PC-9 (cell line): ENCODE results near the gene MRPL43.

Experiments
- CTCF ChIP-seq: fragments of 200-600 bp; sonication (generic); conservative IDR thresholded peaks from 2 replicates; pipeline ENCODE4 v1.6.1; 2017; ENCODE audit warnings: mixed run types, antibody characterized with exemption, mild to moderate bottlenecking, moderate library complexity
- EZH2 ChIP-seq: fragments of 200-600 bp; sonication (generic); IDR thresholded peaks from 2 replicates; pipeline ENCODE4 v1.8.0; 2017; ENCODE audit warnings: antibody characterized with exemption, low read depth

GRCh38 chr10:101001659-101002035 is 14.3 kb upstream of the MRPL43 start:
- TF ChIP-seq CTCF: no peak
- TF ChIP-seq EZH2: no peak
